ENCODE results near the gene MSI2. TPM values are rescaled to one million over a fixed set of nuclear protein-coding genes. Genes with fewer than 3 reads are reported as not detected.
A peak's percentile ranks its signal among the peaks of the same experiment; 100 is the strongest.

Gene MSI2
- total RNA-seq, 1 experiment from 2014 or later, result 61.2 TPM

DNA sequence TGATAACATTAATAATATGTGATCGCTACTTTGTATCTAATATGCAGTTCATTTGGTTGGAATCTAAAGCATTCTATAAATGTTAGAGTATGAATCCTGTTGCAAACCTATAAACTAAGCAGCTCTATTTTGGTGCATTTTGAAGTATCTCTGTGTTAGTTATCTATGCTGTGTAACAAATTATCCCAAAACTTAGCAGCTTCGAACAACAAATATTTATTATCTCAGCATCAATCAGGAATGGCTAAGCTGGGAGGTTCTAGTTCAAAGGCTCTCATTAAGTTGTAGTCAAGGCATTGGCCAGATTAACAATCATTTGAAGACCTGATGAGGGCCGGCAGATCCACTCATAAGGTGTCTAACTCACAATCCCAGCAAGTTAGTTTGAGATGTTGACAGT lies 10.1 kb upstream of the MSI2 start:
- DNase-seq (ENCODE audit: low spot score), result no peak

DNA sequence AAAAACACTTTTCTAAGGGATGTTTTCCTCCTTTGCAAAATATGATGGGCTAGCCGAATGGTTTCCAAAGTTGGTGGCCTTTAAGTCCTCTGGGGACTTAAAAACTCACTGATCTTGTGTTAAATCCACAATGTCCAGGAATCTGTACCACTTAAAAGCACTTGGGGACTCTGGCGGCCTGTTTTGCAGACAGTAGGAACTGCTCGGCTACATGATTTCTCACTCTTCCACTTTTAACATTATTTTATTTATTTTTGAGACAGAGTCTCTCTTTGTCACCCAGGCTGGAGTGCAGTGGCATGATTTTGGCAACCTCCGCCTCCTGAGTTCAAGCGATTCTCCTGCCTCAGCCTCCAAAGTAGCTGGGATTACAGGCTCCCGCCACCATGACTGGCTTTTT lies 9.1 kb upstream of the MSI2 start:
- DNase-seq (ENCODE audit: low spot score), result no peak

DNA sequence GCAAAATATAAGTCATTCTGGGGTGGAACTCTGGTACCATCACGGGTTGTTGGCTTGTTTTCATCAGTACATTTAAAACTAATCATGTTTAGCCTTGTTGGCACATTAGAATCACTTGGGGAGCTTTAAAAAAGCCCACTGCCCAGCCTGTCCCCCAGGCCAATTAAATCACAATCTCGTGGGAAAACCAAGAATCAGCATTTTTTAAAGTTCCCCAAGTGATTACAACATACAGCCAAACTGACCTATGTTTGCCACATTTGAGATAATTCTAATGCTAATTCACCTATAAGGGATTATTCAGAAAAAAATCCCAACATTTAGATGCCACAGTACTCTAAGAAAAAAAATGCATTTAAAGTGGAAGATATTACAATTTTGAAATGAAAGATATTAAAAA lies 8.4 kb upstream of the MSI2 start:
- DNase-seq (ENCODE audit: low spot score), result no peak

DNA sequence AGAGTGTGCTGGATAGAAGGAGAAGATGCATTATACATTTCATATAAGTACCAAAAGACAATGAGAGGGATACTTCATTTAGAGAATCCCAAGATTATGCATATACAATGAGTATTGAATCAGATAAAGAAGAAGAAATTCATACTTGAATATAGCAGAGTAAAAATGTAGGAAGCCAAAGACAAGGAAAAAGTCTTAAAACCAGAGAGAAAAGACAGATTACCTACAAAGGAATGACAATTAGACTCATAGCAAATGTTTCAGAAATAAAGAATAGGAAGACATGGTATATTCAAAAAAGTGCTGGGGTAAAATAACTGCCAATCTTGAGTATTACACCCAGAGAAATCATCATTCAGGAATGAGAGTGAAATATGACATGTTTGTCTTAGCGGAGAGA lies 6.8 kb upstream of the MSI2 start:
- no peak for DNase-seq (ENCODE audit: low spot score)

- DNase-seq (ENCODE audit: low spot score), result no peak
Observed at GRCh38 chr17:57251211-57251787, 5.0 kb upstream of the MSI2 start.

GRCh38 chr17:57253362-57254065 lies 2.8 kb upstream of the MSI2 start:
- DNase-seq (ENCODE audit: low spot score), result no peak

DNA sequence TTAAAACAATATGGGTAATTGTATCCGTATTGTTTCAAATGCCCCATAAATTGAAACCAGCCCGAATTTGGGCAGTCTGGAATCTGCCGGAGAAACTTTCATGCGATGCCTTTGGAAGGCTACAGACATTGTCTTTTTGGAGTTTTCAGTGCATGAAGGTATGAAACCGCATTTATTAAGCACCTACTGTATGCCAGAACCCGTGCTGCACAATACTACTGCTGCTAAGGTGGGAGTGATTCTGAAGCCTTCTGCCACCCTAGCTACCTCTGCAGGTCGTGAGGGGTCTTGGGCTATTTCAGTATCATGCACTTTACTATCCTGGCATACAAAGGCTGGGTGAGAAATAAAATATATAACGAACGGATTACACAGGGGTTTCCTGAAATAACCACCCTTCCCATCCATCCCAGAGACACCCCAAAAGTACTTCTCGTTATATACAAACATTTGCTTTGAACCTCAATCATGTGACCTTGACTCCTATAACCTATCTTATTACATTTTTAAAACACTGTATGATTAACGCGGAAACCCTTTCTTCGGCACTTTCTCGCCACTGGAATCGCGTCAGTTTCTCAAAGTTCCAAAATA lies 1.0 kb upstream of the MSI2 start:
- DNase-seq (ENCODE audit: low spot score), result no peak

DNA sequence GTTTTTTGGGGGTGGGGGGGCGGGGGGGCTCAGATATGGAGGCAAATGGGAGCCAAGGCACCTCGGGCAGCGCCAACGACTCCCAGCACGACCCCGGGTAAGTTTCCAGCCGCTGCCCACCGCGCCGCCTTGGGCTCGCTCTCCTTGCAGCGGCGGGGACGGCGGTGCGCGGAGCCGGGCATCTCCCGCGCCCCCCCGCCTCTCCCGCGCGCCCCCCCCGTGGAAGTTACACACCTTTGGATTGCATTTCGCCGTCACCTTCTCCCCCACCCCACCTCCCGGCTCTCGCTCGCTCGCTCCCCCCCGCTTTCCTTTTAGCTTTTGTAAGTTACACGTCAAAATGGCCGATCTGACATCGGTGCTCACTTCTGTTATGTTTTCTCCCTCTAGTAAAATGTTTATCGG lies 387 bp downstream of the MSI2 start:
- DNase-seq (ENCODE audit: low spot score), result peak; percentile 33

GRCh38 chr17:57257195-57257894 lies 1.0 kb downstream of the MSI2 start:
- peak; percentile 41 for DNase-seq (ENCODE audit: low spot score)

GRCh38 chr17:57257895-57258851 lies 1.9 kb downstream of the MSI2 start:
- DNase-seq (ENCODE audit: low spot score), result peak; percentile 7

GRCh38 chr17:57259306-57259705 lies 3.0 kb downstream of the MSI2 start:
- DNase-seq (ENCODE audit: low spot score), result no peak

GRCh38 chr17:57259817-57260216 lies 3.5 kb downstream of the MSI2 start:
- DNase-seq (ENCODE audit: low spot score), result no peak

GRCh38 chr17:57260325-57261083 lies 4.2 kb downstream of the MSI2 start:
- DNase-seq (ENCODE audit: low spot score), result no peak

- no peak for DNase-seq (ENCODE audit: low spot score)
Observed at GRCh38 chr17:57261084-57261461, 4.8 kb downstream of the MSI2 start.

DNA sequence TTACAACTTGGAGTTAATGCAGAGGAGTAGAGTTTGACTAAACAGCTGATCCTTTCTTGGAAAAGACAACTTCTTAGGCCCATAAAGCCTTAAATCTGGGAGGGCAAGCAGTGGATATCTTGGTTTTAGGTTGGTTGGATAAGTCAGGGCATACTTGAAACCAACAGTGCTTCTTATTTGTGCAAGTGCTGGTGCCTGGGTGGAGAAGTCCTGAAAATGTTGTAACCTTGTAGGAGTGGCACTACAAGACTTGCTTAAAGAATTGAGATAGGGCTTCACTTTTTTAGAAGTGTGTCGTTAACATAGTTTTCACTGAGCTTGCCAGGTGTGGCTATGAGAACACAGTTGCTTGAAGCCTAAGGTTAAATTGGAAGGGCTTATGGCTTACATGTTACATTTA lies 6.2 kb downstream of the MSI2 start:
- DNase-seq (ENCODE audit: low spot score), result no peak

GRCh38 chr17:57264250-57264649 lies 7.9 kb downstream of the MSI2 start:
- DNase-seq (ENCODE audit: low spot score), result no peak

DNA sequence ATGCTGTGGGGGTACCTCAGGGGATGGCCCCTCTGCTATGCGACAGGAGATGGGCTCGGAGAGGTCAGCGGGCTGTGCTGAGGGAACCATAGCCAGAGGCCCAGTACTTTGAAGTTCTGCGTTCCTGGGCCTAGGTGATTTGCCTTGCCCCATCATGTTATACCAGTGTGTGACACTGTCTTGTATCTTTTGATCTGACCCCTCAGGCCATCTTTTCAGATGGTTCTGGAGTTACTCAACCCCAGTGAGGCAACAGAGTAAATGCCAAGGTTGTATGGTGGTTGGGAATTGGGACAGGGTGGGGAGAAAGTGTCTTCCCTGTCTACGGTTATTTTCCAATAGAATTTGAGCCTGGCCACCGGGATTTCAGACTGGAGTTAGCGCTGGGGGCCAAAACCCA lies 8.5 kb downstream of the MSI2 start:
- no peak for DNase-seq (ENCODE audit: low spot score)

- no peak for DNase-seq (ENCODE audit: low spot score)
Observed at GRCh38 chr17:57266902-57267311, 10.6 kb downstream of the MSI2 start.

DNA sequence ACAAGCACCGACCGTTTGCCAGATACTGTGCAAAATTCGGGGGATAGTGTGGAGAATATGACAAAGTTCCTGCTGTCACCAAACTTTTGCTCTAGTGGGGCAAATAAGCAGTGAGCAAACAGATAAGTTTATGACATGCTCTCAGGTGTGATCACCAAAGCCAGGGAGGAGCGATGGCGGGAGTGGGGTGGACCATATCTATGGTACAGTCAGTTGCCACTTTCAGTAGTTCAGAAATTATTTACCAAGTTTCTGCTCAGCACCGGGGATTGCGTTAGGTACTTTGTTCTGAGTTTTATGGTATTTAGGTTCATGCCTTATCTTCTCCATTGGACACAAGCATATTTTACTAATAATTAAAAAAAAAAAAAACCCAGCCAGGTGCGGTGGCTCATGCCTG lies 11.9 kb downstream of the MSI2 start:
- DNase-seq (ENCODE audit: low spot score), result no peak

DNA sequence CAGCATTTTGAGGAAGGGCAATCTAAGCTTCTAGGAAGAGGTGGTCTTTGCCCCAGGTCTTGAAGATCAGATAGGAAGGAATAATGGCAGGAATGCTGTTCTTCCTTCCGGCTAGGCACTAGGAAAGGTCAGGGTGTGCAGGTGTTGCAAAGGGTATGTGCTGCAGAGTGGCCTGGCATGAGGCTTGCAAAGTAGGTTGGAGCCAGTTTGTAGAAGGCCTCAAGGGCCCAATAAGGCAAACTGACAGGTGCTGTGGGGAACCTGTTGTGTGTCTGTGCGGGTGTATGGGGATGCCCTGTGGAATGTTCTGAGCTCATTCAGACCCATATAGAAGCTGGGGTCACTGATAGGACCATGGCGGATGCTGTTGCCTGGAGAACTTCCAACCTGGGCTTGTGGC lies 12.7 kb downstream of the MSI2 start:
- no peak for DNase-seq (ENCODE audit: low spot score)
